Measurements from ENCODE around the gene MFSD6. TPM values are rescaled to one million over a fixed set of nuclear protein-coding genes. Genes with fewer than 3 reads are reported as not detected.

Gene MFSD6
- total RNA-seq, 1 experiment from 2014 or later: 20.9 TPM

DNA sequence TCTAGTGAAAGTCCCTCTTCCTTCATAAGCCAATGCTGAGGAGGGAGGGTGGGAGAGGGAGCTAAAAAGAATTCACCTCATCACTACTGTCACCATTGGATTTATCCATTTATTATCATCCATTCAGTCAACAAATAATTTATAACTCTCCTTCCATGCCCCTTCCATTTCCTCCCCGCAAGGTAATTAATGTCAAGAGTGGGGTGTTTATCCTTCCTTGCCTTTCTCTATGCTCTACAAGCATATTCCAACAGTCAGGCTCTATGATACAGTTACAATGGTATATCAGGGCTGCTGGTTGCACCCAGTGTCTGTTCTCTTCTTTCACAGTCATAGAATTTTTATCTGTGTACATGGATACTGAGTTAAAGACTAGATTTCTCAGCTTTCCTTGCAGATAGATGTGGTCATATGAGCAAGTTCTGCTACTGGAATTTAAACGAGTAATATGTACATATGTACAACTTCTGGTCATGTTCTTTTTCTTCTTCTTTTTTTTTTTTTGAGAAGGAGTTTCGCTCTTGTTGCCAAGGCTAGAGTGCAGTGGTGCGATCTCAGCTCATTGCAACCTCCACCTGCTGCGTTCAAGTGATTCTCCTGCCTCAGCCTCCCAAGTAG lies 5.1 kb upstream of the MFSD6 start:
- H3K27ac ChIP-seq (ENCODE audit: low read length): no peak overlapping the region
- no peaks in the 10 kb centered on the region for H4K20me1 ChIP-seq (ENCODE audit: low read length)
- no peak overlapping the region for H3K4me3 ChIP-seq (ENCODE audit: low read length)
- H3K9ac ChIP-seq (ENCODE audit: low read length): no peak overlapping the region
- intact Hi-C loops (cut with micrococcal nuclease): no loop called here
- ChIA-PET POLR2A (ENCODE audit: unreplicated experiment) (no interaction called here), CTCF (no interaction called here)
- H3K36me3 ChIP-seq (ENCODE audit: low read depth, low read length): no peaks in the 10 kb centered on the region
- H3K4me1 ChIP-seq (ENCODE audit: insufficient read depth, low read length): peaks cover 7% of the 10 kb centered on the region; the same call in 1 of the 2 replicates
- H3K79me2 ChIP-seq (ENCODE audit: low read length): no peaks in the 10 kb centered on the region
- no peaks in the 10 kb centered on the region for H3K27me3 ChIP-seq (ENCODE audit: low read length)
- no TSS peak for BruUV-seq (replicated peaks)
- TF ChIP-seq EZH2 (IDR thresholded peaks at IDR 0.05; ENCODE audit: low read length, unreplicated experiment) (no peak), EZH2phosphoT487 (IDR thresholded peaks at IDR 0.05; ENCODE audit: borderline replicate concordance, low read length) (no peak)
- TF ChIP-seq, protein P1, sequence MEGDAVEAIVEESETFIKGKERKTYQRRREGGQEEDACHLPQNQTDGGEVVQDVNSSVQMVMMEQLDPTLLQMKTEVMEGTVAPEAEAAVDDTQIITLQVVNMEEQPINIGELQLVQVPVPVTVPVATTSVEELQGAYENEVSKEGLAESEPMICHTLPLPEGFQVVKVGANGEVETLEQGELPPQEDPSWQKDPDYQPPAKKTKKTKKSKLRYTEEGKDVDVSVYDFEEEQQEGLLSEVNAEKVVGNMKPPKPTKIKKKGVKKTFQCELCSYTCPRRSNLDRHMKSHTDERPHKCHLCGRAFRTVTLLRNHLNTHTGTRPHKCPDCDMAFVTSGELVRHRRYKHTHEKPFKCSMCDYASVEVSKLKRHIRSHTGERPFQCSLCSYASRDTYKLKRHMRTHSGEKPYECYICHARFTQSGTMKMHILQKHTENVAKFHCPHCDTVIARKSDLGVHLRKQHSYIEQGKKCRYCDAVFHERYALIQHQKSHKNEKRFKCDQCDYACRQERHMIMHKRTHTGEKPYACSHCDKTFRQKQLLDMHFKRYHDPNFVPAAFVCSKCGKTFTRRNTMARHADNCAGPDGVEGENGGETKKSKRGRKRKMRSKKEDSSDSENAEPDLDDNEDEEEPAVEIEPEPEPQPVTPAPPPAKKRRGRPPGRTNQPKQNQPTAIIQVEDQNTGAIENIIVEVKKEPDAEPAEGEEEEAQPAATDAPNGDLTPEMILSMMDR (conservative IDR thresholded peaks at IDR 0.05; ENCODE audit: low read depth, low read length): no peak
- H3K4me2 ChIP-seq (ENCODE audit: low read length): no peak overlapping the region
- ATAC-seq (no peak), DNase-seq (no peak)
- H3K9me2 ChIP-seq (replicated peaks; ENCODE audit: low read length): no peaks in the 10 kb centered on the region
- no peak overlapping the region for H2AFZ ChIP-seq (ENCODE audit: low read length)
- no peaks in the 10 kb centered on the region for H3F3A ChIP-seq (ENCODE audit: low read length, unreplicated experiment)
- no peaks in the 10 kb centered on the region for H3K9me3 ChIP-seq (ENCODE audit: low read length)

- Histone ChIP-seq H3K4me1 (ENCODE audit: insufficient read depth, low read length) (peaks cover 15% of the 10 kb centered on the region), H3K4me2 (ENCODE audit: low read length) (no peak overlapping the region), H3K36me3 (ENCODE audit: low read depth, low read length) (no peaks in the 10 kb centered on the region), H3K27ac (ENCODE audit: low read length) (no peak overlapping the region), H4K20me1 (ENCODE audit: low read length) (no peaks in the 10 kb centered on the region), H3K9ac (ENCODE audit: low read length) (no peak overlapping the region), H3F3A (ENCODE audit: low read length, unreplicated experiment) (no peaks in the 10 kb centered on the region), H3K27me3 (ENCODE audit: low read length) (no peaks in the 10 kb centered on the region), H3K4me3 (ENCODE audit: low read length) (no peak overlapping the region), H3K9me2 (replicated peaks; ENCODE audit: low read length) (no peaks in the 10 kb centered on the region), H3K79me2 (ENCODE audit: low read length) (no peaks in the 10 kb centered on the region), H3K9me3 (ENCODE audit: low read length) (no peaks in the 10 kb centered on the region), H2AFZ (ENCODE audit: low read length) (no peak overlapping the region)
- no TSS peak for BruUV-seq (replicated peaks)
- TF ChIP-seq EZH2phosphoT487 (IDR thresholded peaks at IDR 0.05; ENCODE audit: borderline replicate concordance, low read length) (no peak), EZH2 (IDR thresholded peaks at IDR 0.05; ENCODE audit: low read length, unreplicated experiment) (no peak)
- TF ChIP-seq, protein P1 (conservative IDR thresholded peaks at IDR 0.05; ENCODE audit: low read depth, low read length): no peak
- POLR2A ChIA-PET (ENCODE audit: unreplicated experiment): no interaction called here
- intact Hi-C loops (cut with micrococcal nuclease): no loop called here
- no peak for DNase-seq
- CTCF ChIA-PET: no interaction called here
- ATAC-seq: no peak
These were observed 3.7 kb upstream of the MFSD6 start for GRCh38 chr2:190404487-190404886.

GRCh38 chr2:190405070-190405469 lies 3.1 kb upstream of the MFSD6 start:
- no peak overlapping the region for H3K27ac ChIP-seq (ENCODE audit: low read length)
- H3K4me2 ChIP-seq (ENCODE audit: low read length): no peak overlapping the region
- no peak overlapping the region for H3K4me3 ChIP-seq (ENCODE audit: low read length)
- CTCF ChIA-PET: no interaction called here
- H3K36me3 ChIP-seq (ENCODE audit: low read depth, low read length): no peaks in the 10 kb centered on the region
- POLR2A ChIA-PET (ENCODE audit: unreplicated experiment): no interaction called here
- H3K4me1 ChIP-seq (ENCODE audit: insufficient read depth, low read length): peaks cover 20% of the 10 kb centered on the region
- H3K9me2 ChIP-seq (replicated peaks; ENCODE audit: low read length): no peaks in the 10 kb centered on the region
- intact Hi-C loops (cut with micrococcal nuclease): loop anchor here (5.0 kb wide), 1 partner anchor 62 kb away; no protein-coding TSS in a partner anchor
- no peaks in the 10 kb centered on the region for H3K27me3 ChIP-seq (ENCODE audit: low read length)
- no peak for ATAC-seq
- H4K20me1 ChIP-seq (ENCODE audit: low read length): no peaks in the 10 kb centered on the region
- no peak for DNase-seq
- TF ChIP-seq EZH2phosphoT487 (IDR thresholded peaks at IDR 0.05; ENCODE audit: borderline replicate concordance, low read length) (no peak), EZH2 (IDR thresholded peaks at IDR 0.05; ENCODE audit: low read length, unreplicated experiment) (no peak)
- TF ChIP-seq, protein P1 (conservative IDR thresholded peaks at IDR 0.05; ENCODE audit: low read depth, low read length): no peak
- H3K9me3 ChIP-seq (ENCODE audit: low read length): no peaks in the 10 kb centered on the region
- H3K9ac ChIP-seq (ENCODE audit: low read length): no peak overlapping the region
- H3K79me2 ChIP-seq (ENCODE audit: low read length): no peaks in the 10 kb centered on the region
- no peak overlapping the region for H2AFZ ChIP-seq (ENCODE audit: low read length)
- no TSS peak for BruUV-seq (replicated peaks)
- no peaks in the 10 kb centered on the region for H3F3A ChIP-seq (ENCODE audit: low read length, unreplicated experiment)

Data from PC-3 (cell line).